Trophoblast cell (in vitro differentiated cells and primary cell): ENCODE data around the gene SEMA5A.

Source experiments
- DNase-seq, 2 donors: peaks; one replicate each; pipeline ENCODE4 v3.0.0-alpha.2; 2016
- H2AFZ ChIP-seq: 2 replicates; pipeline ENCODE4 v1.6.1; 2013; ENCODE audit warnings: low read length, moderate library complexity, mild to moderate bottlenecking; ENCODE audit not compliant: insufficient read depth, poor library complexity
- H2AK5ac ChIP-seq: 2 replicates; pipeline ENCODE4 v1.6.1; 2013; ENCODE audit warnings: mild to moderate bottlenecking, low read length
- H2BK120ac ChIP-seq: 2 replicates; pipeline ENCODE4 v1.6.1; 2013; ENCODE audit warnings: low read length, mild to moderate bottlenecking, moderate library complexity; ENCODE audit not compliant: insufficient read depth, poor library complexity
- H2BK12ac ChIP-seq: 2 replicates; pipeline ENCODE4 v1.6.1; 2013; ENCODE audit warnings: mild to moderate bottlenecking, low read length, moderate library complexity
- H2BK5ac ChIP-seq: 2 replicates; pipeline ENCODE4 v1.6.1; 2013; ENCODE audit warnings: low read length, low read depth, moderate library complexity, mild to moderate bottlenecking; ENCODE audit not compliant: poor library complexity
- H3K14ac ChIP-seq: 2 replicates; pipeline ENCODE4 v1.6.1; 2013; ENCODE audit warnings: mild to moderate bottlenecking, low read length
- H3K18ac ChIP-seq: 2 replicates; pipeline ENCODE4 v1.6.1; 2013; ENCODE audit warnings: mild to moderate bottlenecking, low read length
- H3K23ac ChIP-seq: 2 replicates; pipeline ENCODE4 v1.6.1; 2013; ENCODE audit warnings: low read length
- H3K27ac ChIP-seq: 2 replicates; pipeline ENCODE4 v1.5.1; 2013; ENCODE audit warnings: low read depth, mild to moderate bottlenecking, inconsistent platforms, low read length, moderate library complexity
- H3K27me3 ChIP-seq: 2 replicates; pipeline ENCODE4 v1.6.1; 2013; ENCODE audit warnings: inconsistent platforms, mild to moderate bottlenecking, low read length, moderate library complexity; ENCODE audit not compliant: insufficient read depth
- H3K36me3 ChIP-seq, 2 experiments: 1 replicate in 1 of 2; 2 replicates in 1 of 2; pipeline ENCODE4 v1.6.1; 2013; ENCODE audit warnings: low read length in 2 of 2, mild to moderate bottlenecking in 2 of 2, moderate library complexity in 1 of 2; ENCODE audit not compliant: insufficient read depth in 2 of 2, control insufficient read depth in 1 of 2
- H3K4ac ChIP-seq: 2 replicates; pipeline ENCODE4 v1.6.1; 2013; ENCODE audit warnings: low read depth, mild to moderate bottlenecking, low read length, moderate library complexity
- H3K4me1 ChIP-seq, 2 experiments: 1 replicate in 1 of 2; 2 replicates in 1 of 2; pipeline ENCODE4 v1.6.1; 2013; ENCODE audit warnings: low read length in 2 of 2, mild to moderate bottlenecking in 2 of 2, moderate library complexity in 1 of 2; ENCODE audit not compliant: insufficient read depth in 2 of 2, control insufficient read depth in 1 of 2
- H3K4me2 ChIP-seq: 2 replicates; pipeline ENCODE4 v1.6.1; 2013; ENCODE audit warnings: inconsistent platforms, mild to moderate bottlenecking, low read length, moderate library complexity
- H3K4me3 ChIP-seq: 2 replicates; pipeline ENCODE4 v1.5.1; 2013; ENCODE audit warnings: mild to moderate bottlenecking, low read depth, low read length, inconsistent platforms
- H3K79me1 ChIP-seq: one replicate; pipeline ENCODE4 v1.6.1; 2013; ENCODE audit warnings: low read length
- H3K79me2 ChIP-seq: 2 replicates; pipeline ENCODE4 v1.6.1; 2013; ENCODE audit warnings: low read length, mild to moderate bottlenecking; ENCODE audit not compliant: control insufficient read depth, insufficient read depth, poor library complexity
- H3K9ac ChIP-seq: 2 replicates; pipeline ENCODE4 v1.6.1; 2013; ENCODE audit warnings: mild to moderate bottlenecking, low read length
- H3K9me3 ChIP-seq: 2 replicates; pipeline ENCODE4 v1.6.1; 2013; ENCODE audit warnings: low read depth, mild to moderate bottlenecking, control low read depth, inconsistent platforms, low read length; ENCODE audit not compliant: insufficient read depth
- H4K12ac ChIP-seq: 2 replicates; pipeline ENCODE4 v1.6.1; 2013; ENCODE audit warnings: low read depth, mild to moderate bottlenecking, low read length, moderate library complexity
- H4K8ac ChIP-seq: 2 replicates; pipeline ENCODE4 v1.6.1; 2013; ENCODE audit warnings: low read depth, mild to moderate bottlenecking, low read length, moderate library complexity
- H4K91ac ChIP-seq: one replicate; pipeline ENCODE4 v1.6.1; 2013; ENCODE audit warnings: low read depth, mild to moderate bottlenecking, low read length, moderate library complexity
- WGBS: extraction: QIAGEN DNeasy Blood & Tissue Kit; methylation state at CpG from one replicate; pipeline ENCODE4 v1.1.7; 2013; ENCODE audit warnings: missing lambda C conversion rate; ENCODE audit not compliant: insufficient read length, insufficient coverage; ENCODE audit errors: extremely low coverage; 5-methylcytosine and 5-hydroxymethylcytosine counted together

SEMA5A gene

DNA sequence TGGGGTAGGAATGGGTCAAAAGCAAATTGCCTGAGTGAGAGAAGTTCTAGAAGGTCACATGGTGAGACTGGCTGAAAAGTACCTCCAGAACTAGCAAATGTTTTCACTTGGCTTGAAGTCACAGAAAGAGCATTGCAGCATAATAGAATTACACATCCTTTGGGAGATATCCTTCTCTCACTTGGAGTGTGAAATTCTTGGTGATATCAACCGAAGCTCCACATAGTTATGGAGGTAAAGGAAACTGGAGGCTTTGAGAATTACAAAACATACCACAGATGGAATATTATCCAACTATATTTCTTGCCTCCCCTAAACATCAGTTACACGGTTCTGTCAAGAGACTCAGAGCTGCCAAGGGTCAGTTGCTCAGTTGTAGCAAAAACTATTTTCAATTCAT is 182.4 kb downstream of the SEMA5A start:
- Histone ChIP-seq H3K79me1 (peaks cover 2% of the 10 kb centered on the region), H2AK5ac (no peak overlapping the region), H3K14ac (no peak overlapping the region), H3K18ac (no peak overlapping the region), H3K23ac (no peak overlapping the region), H3K27ac (no peak overlapping the region), H2BK12ac (no peak overlapping the region), H4K12ac (no peak overlapping the region), H2AFZ (no peak overlapping the region), H4K8ac (no peak overlapping the region), H2BK120ac (no peak overlapping the region), H3K79me2 (no peaks in the 10 kb centered on the region), H4K91ac (no peak overlapping the region), H3K4me3 (no peak overlapping the region), H3K4me2 (no peak overlapping the region), H3K9me3 (no peaks in the 10 kb centered on the region), H3K4me1 (peaks cover 5 to 10% of the 10 kb centered on the region in 2 experiments), H3K4ac (no peak overlapping the region), H3K36me3 (peaks cover 0 to 3% of the 10 kb centered on the region in 2 experiments), H2BK5ac (no peak overlapping the region), H3K27me3 (no peaks in the 10 kb centered on the region), H3K9ac (no peak overlapping the region)
- no CpG with 5 or more reads among the region's 2 CpGs for WGBS
- no peak for DNase-seq

- Histone ChIP-seq H2BK120ac (no peak overlapping the region), H3K36me3 (peaks cover 0 to 6% of the 10 kb centered on the region in 2 experiments), H3K9ac (no peak overlapping the region), H3K9me3 (no peaks in the 10 kb centered on the region), H4K8ac (no peak overlapping the region), H3K79me1 (peaks cover 4% of the 10 kb centered on the region), H3K4me2 (no peak overlapping the region), H3K27ac (no peak overlapping the region), H4K91ac (no peak overlapping the region), H3K27me3 (no peaks in the 10 kb centered on the region), H3K79me2 (no peaks in the 10 kb centered on the region), H2BK12ac (no peak overlapping the region), H3K23ac (no peak overlapping the region), H4K12ac (no peak overlapping the region), H3K4me3 (no peak overlapping the region), H2AFZ (no peak overlapping the region), H3K4me1 (peaks cover 8 to 15% of the 10 kb centered on the region in 2 experiments), H3K4ac (no peak overlapping the region), H2BK5ac (no peak overlapping the region), H3K14ac (no peak overlapping the region), H3K18ac (no peak overlapping the region), H2AK5ac (no peak overlapping the region)
- DNase-seq = no peak
- no CpG with 5 or more reads among the region's 2 CpGs for WGBS
Observed at GRCh38 chr5:9363026-9363425, 182.8 kb downstream of the SEMA5A start.

DNA sequence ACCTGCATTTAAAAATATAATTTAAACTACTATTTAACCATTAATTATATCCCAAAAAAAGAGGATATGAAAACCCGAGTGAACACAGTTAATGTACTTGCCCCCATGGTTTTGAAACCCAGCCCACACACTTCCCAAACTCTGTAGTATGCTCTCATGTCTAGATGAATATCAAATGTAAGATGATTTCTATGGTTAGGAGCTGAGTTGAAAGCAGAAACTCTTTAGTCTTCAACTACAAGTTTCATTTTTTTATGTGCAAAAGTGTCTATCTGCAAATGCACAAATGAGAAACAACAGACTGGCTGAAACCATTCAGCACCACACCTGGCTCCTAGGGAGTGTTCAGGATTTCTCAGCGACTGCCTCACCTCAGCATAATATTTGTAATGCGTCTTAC is 183.3 kb downstream of the SEMA5A start:
- Histone ChIP-seq H3K23ac (no peak overlapping the region), H3K27me3 (no peaks in the 10 kb centered on the region), H4K8ac (no peak overlapping the region), H3K4ac (no peak overlapping the region), H3K4me1 (peaks cover 8 to 17% of the 10 kb centered on the region in 2 experiments), H2BK12ac (no peak overlapping the region), H3K79me1 (peaks cover 4% of the 10 kb centered on the region), H3K9ac (no peak overlapping the region), H4K12ac (no peak overlapping the region), H3K9me3 (no peaks in the 10 kb centered on the region), H2AK5ac (no peak overlapping the region), H3K4me2 (no peak overlapping the region), H3K36me3 (peaks cover 0 to 4% of the 10 kb centered on the region in 2 experiments), H2AFZ (no peak overlapping the region), H3K18ac (no peak overlapping the region), H4K91ac (no peak overlapping the region), H3K79me2 (no peaks in the 10 kb centered on the region), H3K14ac (no peak overlapping the region), H2BK5ac (no peak overlapping the region), H3K4me3 (no peak overlapping the region), H2BK120ac (no peak overlapping the region), H3K27ac (no peak overlapping the region)
- DNase-seq = no peak
- no CpG with 5 or more reads among the region's 3 CpGs for WGBS

- Histone ChIP-seq H3K14ac (no peak overlapping the region), H2BK5ac (no peak overlapping the region), H4K12ac (no peak overlapping the region), H3K79me2 (peaks cover under 1% of the 10 kb centered on the region), H3K9ac (no peak overlapping the region), H3K36me3 (peaks cover 0 to 3% of the 10 kb centered on the region in 2 experiments), H3K4me2 (no peak overlapping the region), H2BK120ac (no peak overlapping the region), H4K8ac (no peak overlapping the region), H4K91ac (no peak overlapping the region), H3K23ac (no peak overlapping the region), H2AFZ (no peak overlapping the region), H2BK12ac (peak overlapping the region; percentile 37), H3K18ac (no peak overlapping the region), H3K79me1 (peaks cover 4% of the 10 kb centered on the region), H2AK5ac (no peak overlapping the region), H3K4me1 (peaks cover 9 to 18% of the 10 kb centered on the region in 2 experiments), H3K27ac (no peak overlapping the region), H3K4ac (no peak overlapping the region), H3K27me3 (no peaks in the 10 kb centered on the region), H3K9me3 (no peaks in the 10 kb centered on the region), H3K4me3 (no peak overlapping the region)
- DNase-seq = peak; percentile 55 to 75
- WGBS = no CpG with 5 or more reads among the region's 8 CpGs
Observed at GRCh38 chr5:9361835-9362234, 184.0 kb downstream of the SEMA5A start.
